GM23248 (cell line): ENCODE data around the gene KNDC1.

Experiments
- EZH2 ChIP-seq: fragments of 200-600 bp; sonication (generic); IDR thresholded peaks from 2 replicates; pipeline ENCODE4 v1.6.1; 2018; ENCODE audit warnings: antibody characterized with exemption, mild to moderate bottlenecking; ENCODE audit not compliant: insufficient read depth, poor library complexity, severe bottlenecking
- EZH2phosphoT487 ChIP-seq: fragments of 200-600 bp; sonication (generic); IDR thresholded peaks from 2 replicates; pipeline ENCODE4 v1.6.1; 2018; ENCODE audit warnings: antibody characterized with exemption, moderate library complexity, mild to moderate bottlenecking, low read depth; ENCODE audit not compliant: insufficient read depth

DNA sequence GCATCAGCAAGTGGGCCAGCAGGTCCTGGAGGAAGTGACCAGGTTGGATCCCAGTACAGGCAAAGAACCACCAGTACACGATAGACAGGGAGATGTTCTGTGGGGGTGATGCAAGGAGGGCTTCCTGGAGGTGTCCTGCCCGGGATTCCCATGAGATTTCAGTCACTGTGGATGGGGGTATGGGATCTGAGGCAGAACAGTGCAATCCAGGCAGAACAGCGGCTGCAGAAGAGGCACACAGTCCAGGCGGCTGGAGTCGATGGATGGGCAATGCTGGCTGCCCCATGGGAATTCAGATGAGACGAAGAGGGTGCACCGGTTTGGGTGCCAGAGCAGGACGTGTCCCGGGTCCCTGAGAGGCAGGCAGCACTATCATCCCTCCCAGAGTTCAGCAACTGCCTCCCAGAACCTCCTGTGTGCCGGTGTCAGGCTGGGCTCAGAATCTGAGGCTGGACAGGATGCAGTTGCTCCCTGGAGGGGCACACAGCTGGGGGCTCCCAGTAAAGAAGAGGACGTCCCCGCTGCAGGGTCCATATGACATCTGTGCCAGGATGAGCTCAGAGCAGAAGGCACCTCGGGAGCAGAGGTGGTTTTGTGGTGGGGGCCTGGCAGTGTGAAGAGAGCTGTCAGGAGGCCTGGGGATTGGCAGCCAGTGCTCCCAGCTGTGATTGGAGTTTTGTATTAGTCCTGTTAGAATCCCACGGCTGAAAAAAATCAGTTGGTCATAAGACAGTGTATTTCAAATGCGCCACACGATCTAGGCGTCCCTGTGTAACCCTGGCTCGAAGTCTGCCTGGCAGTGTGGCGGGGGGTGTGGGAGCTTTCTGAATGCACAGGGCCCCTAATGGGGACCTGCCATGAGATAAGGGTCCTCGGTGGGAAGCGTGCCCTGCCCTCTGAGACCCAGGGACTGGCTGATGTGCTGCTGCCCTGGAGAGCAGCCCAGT, 3.2 kb downstream of the KNDC1 start:
- no peak for TF ChIP-seq EZH2
- no peak for TF ChIP-seq EZH2phosphoT487
